GM12892 (cell line): ENCODE measurements around the gene DCDC1.
"Not testable (repeated sequence)": the region's sequence is repeated elsewhere in the genome, so short reads cannot be mapped to it uniquely, and the experiment has no call there.

Experiments
- DNase-seq: peaks from one replicate; pipeline ENCODE4 v3.0.0; 2011; ENCODE audit not compliant: insufficient read length
- FAIRE-seq: peaks from 2 replicates; lab custom pipeline; 2011; peaks lifted over from hg19 to GRCh38; lab: Jason Lieb, UNC
- POLR2A ChIP-seq: IDR thresholded peaks from 2 replicates; pipeline ENCODE4 v1.6.1; 2011; ENCODE audit warnings: low read depth, low read length, control low read depth
- POLR2AphosphoS5 ChIP-seq: IDR thresholded peaks from 2 replicates; pipeline ENCODE4 v1.6.1; 2011; ENCODE audit warnings: low read depth, low read length, control low read depth
- TAF1 ChIP-seq: IDR thresholded peaks from 2 replicates; pipeline ENCODE4 v1.6.1; 2011; ENCODE audit warnings: low read depth, mild to moderate bottlenecking, control low read depth, low read length, borderline replicate concordance

Gene DCDC1

GRCh38 chr11:30960387-30960992 is 409.0 kb downstream of the DCDC1 start:
- peak; percentile 14 for FAIRE-seq
- DNase-seq = no peak
- no peak for TF ChIP-seq POLR2AphosphoS5

DNA sequence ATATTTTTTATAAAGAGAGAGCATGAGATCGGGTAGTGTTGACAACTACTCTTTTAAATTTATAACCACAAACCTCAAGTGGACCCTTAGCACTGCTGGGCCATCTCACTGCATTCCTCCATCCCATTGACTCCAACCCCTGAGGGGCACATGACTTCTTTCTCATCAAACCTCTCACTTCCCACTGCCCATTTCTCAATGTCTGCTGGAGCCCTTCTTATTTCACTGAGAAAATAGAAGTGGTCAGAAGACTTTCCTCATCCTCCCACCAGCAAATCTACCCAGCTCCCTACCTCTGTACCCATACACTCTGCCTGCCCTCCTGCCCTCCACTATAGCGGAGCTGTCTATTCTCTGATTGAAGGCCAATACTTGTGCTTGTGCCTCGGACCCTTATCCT is 412.8 kb downstream of the DCDC1 start:
- DNase-seq (no peak), FAIRE-seq (no peak)
- TF ChIP-seq POLR2AphosphoS5 = no peak
- TF ChIP-seq TAF1 = no peak
- TF ChIP-seq POLR2A = no peak

DNA sequence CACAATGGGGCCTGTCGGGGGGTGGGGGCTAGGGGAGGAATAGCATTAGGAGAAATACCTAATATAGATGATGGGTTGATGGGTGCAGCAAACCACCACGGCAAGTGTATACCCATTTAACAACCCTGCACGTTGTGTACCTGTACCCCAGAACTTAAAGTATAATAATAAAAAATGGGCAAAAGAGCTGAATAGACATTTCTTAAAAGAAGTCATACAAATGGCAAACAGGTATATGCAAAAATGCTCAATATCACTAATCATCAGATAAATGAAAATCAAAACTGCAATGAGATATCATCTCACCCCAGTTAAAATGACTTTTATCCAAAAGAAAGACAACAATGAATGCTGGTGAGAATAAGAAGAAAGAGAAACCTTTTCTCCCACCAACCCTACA is 419.7 kb downstream of the DCDC1 start:
- TF ChIP-seq TAF1 = no peak
- no peak for FAIRE-seq
- DNase-seq = no peak

DNA sequence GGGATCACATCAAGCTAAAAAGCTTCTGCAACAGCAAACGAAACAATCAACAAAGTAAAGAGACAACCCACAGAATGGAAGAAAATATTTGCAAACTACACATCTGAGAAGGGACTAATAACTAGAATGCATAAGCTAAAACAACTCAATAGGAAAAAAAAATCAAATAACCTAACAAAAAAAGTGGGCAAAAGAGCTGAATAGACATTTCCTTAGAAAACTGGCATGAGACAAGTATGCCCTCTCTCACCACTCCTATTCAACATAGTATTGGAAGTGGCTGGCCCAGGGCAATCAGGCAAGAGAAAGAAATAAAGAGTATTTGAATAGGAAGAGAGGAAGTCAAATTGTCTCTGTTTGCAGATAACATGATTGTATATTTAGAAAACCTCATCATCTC is 421.8 kb downstream of the DCDC1 start:
- not testable (repeated sequence) for DNase-seq, FAIRE-seq

- no peak for TF ChIP-seq POLR2AphosphoS5
- no peak for TF ChIP-seq POLR2A
- no peak for TF ChIP-seq TAF1
- DNase-seq (no peak), FAIRE-seq (no peak)
These were observed 430.7 kb downstream of the DCDC1 start for GRCh38 chr11:30938810-30939209.

GRCh38 chr11:30938171-30938570 is 431.4 kb downstream of the DCDC1 start:
- DNase-seq (no peak), FAIRE-seq (no peak)
- TF ChIP-seq TAF1 (no peak), POLR2AphosphoS5 (no peak), POLR2A (no peak)

DNA sequence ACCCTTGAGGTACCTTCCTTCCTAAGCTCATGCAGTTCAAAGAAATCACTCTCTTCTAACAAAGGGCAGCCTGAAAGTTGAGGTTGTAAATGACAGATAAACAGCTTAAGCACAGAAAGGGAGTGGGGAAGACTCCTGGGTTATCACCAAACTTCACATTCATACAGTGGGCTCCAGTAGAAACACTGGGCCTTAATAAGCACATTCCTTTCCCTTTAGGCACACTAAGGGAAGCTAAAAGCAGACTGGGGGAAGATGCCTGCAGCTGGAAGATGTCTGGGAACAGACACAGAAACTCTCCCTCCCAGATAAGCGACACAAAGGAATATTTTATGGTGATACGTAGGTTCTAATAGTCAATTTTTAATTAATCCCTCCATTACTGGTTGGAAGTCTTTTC is 433.0 kb downstream of the DCDC1 start:
- FAIRE-seq (no peak), DNase-seq (no peak)
- TF ChIP-seq POLR2AphosphoS5 (no peak), TAF1 (no peak), POLR2A (no peak)

- no peak for FAIRE-seq
- no peak for DNase-seq
- no peak for TF ChIP-seq POLR2A
- TF ChIP-seq TAF1 = no peak
- TF ChIP-seq POLR2AphosphoS5 = no peak
These were observed 433.7 kb downstream of the DCDC1 start for GRCh38 chr11:30935861-30936260.

DNA sequence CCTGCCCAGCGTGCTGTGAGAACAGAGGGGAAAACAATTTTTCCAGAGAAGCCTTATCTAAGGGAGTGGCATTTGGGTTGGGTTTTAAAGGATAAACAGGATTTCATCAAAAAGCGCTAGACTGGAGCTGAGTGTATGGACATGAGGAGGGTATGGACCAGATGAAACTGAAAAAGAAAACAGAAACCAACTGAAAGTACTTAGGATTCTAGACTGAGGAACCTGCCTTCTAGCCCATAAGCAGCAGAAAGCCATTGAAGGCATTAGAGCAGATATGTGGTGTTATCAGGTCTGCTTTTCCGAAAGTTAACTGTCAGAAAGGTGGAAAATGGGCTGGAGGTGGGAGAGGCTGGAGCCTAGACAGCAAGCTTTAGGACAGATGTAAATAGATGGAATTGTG is 443.4 kb downstream of the DCDC1 start:
- FAIRE-seq (no peak), DNase-seq (no peak)
- TF ChIP-seq POLR2AphosphoS5 (no peak), TAF1 (no peak), POLR2A (no peak)

GRCh38 chr11:30921811-30922210 is 447.7 kb downstream of the DCDC1 start:
- DNase-seq (no peak), FAIRE-seq (no peak)
- no peak for TF ChIP-seq POLR2AphosphoS5
- TF ChIP-seq TAF1 = no peak
- TF ChIP-seq POLR2A = no peak

- TF ChIP-seq TAF1 = no peak
- no peak for TF ChIP-seq POLR2A
- TF ChIP-seq POLR2AphosphoS5 = no peak
- DNase-seq (no peak), FAIRE-seq (peak; percentile 36)
These were observed 450.0 kb downstream of the DCDC1 start for GRCh38 chr11:30919389-30920152.

- FAIRE-seq = no peak
- DNase-seq = peak; percentile 1
- TF ChIP-seq TAF1 = no peak
These were observed 451.6 kb downstream of the DCDC1 start for GRCh38 chr11:30917859-30918478.

DNA sequence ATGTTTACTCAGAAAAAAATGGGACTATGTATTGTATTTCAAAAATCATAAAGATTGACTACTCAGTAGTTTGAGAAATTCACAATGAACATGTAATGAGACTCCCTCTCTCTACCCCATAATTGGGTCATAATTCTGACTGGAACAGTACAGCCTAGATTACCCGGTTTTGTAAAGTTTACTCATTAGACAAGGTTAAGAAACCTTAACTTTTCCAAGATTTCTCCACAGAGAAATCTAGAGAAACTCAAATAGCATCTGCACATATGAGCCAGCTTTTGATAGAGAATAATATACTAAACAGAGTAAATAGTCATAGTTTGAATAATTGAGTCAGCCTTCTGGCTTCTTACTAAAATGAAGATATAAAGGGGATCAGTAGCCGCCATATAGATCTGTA is 452.3 kb downstream of the DCDC1 start:
- DNase-seq (no peak), FAIRE-seq (no peak)
- TF ChIP-seq TAF1 (no peak), POLR2AphosphoS5 (no peak), POLR2A (no peak)
